GM12878 (cell line): ENCODE data around the gene SPAG17. TPM values are rescaled to one million over a fixed set of nuclear protein-coding genes. Genes with fewer than 3 reads are reported as not detected.

Experiments
- ATAC-seq: fragments of 200-7000 bp; cut with Tn5 transposase; 3 replicates; pipeline ENCODE4 v1.9.1; 2020; ENCODE audit warnings: mild to moderate bottlenecking, moderate library complexity
- BruUV-seq: library from RNA; stranded (reverse); fragments of 400-500 nt; replicated peaks from 2 replicates; lab custom pipeline; 2021; lab: Mats Ljungman, UMichigan
- CTCF ChIA-PET: fragments of 300-600 bp; sonication (Branson Sonifier 250); formaldehyde crosslinking; extraction: SDS; loops from one replicate; lab custom pipeline; 2021; ENCODE audit warnings: inconsistent platforms; lab: Yijun Ruan, JAX
- POLR2A ChIA-PET: fragments of 350-600 bp; formaldehyde crosslinking; extraction: SDS; loops from one replicate; lab custom pipeline; 2021; ENCODE audit warnings: inconsistent platforms; lab: Charles Lee
- RAD21 ChIA-PET: fragments of 300-600 bp; sonication (Branson Sonifier 250); formaldehyde crosslinking; loops from one replicate; lab custom pipeline; 2023; ENCODE audit warnings: antibody characterized with exemption; ENCODE audit not compliant: unreplicated experiment; lab: Charles Lee
- SMC1A ChIA-PET: fragments of 300-600 bp; sonication (Branson Sonifier 250); formaldehyde crosslinking; loops from one replicate; lab custom pipeline; 2023; ENCODE audit not compliant: unreplicated experiment, uncharacterized antibody; lab: Charles Lee
- DNase-seq: peaks from one replicate; pipeline ENCODE4 v3.0.0-alpha.2; 2011; ENCODE audit warnings: low read depth, low spot score
- FAIRE-seq: peaks from 3 replicates; lab custom pipeline; 2011; peaks lifted over from hg19 to GRCh38; lab: Jason Lieb, UNC
- H2AFZ ChIP-seq: 2 replicates; pipeline ENCODE4 v1.6.0; 2011; ENCODE audit warnings: low read depth, low read length, control low read depth; ENCODE audit not compliant: control insufficient read depth
- H3K27ac ChIP-seq: 2 replicates; pipeline ENCODE4 v1.5.1; 2011; ENCODE audit warnings: control low read depth; ENCODE audit not compliant: control insufficient read depth, insufficient read depth
- H3K27me3 ChIP-seq, 2 experiments: replicated peaks in 1 of 2; 2 replicates each; pipeline versions ENCODE4 v1.6.0 to v1.6.1; 2011; ENCODE audit warnings: low read length in 1 of 2; ENCODE audit not compliant: control insufficient read depth in 2 of 2, insufficient read depth in 2 of 2
- H3K36me3 ChIP-seq, 2 experiments: 2 replicates each; pipeline ENCODE4 v1.5.1; 2011; ENCODE audit warnings: low read length in 1 of 2; ENCODE audit not compliant: control insufficient read depth in 2 of 2, insufficient read depth in 2 of 2
- H3K4me1 ChIP-seq: 2 replicates; pipeline ENCODE4 v1.6.1; 2011; ENCODE audit warnings: mild to moderate bottlenecking, low read length, moderate library complexity, mixed read lengths; ENCODE audit not compliant: control insufficient read depth, insufficient read depth
- H3K4me2 ChIP-seq: 2 replicates; pipeline ENCODE4 v1.6.0; 2011; ENCODE audit warnings: control low read depth; ENCODE audit not compliant: control insufficient read depth, insufficient read depth
- H3K4me3 ChIP-seq: fragments of 200-600 bp; sonication (generic); 2 replicates; pipeline ENCODE4 v1.5.1; 2016
- H3K79me2 ChIP-seq: 2 replicates; pipeline ENCODE4 v1.6.0; 2011; ENCODE audit warnings: low read length; ENCODE audit not compliant: control insufficient read depth, insufficient read depth
- H3K9ac ChIP-seq: 2 replicates; pipeline ENCODE4 v1.8.0; 2011; ENCODE audit warnings: low read length, control low read depth, mixed read lengths; ENCODE audit not compliant: control insufficient read depth, insufficient read depth
- H3K9me3 ChIP-seq: replicated peaks from 3 replicates; pipeline ENCODE4 v1.5.1; 2011; ENCODE audit warnings: mild to moderate bottlenecking, low read length; ENCODE audit not compliant: control insufficient read depth, insufficient read depth
- H4K20me1 ChIP-seq: 2 replicates; pipeline ENCODE4 v1.6.0; 2011; ENCODE audit not compliant: control insufficient read depth, insufficient read depth
- BACH1 ChIP-seq: fragments of 450-650 bp; IDR thresholded peaks from 2 replicates; pipeline ENCODE4 v1.6.1; 2017; ENCODE audit warnings: mild to moderate bottlenecking, borderline replicate concordance
- CBFB ChIP-seq: IDR thresholded peaks from 2 replicates; pipeline ENCODE4 v1.6.1; 2016; ENCODE audit warnings: antibody characterized with exemption, low read depth
- CBX5 ChIP-seq: sonication (generic); IDR thresholded peaks from 2 replicates; pipeline ENCODE4 v1.6.1; 2016; ENCODE audit warnings: low read depth, moderate library complexity, mild to moderate bottlenecking, inconsistent platforms
- CHD4 ChIP-seq: fragments of 200-600 bp; sonication (generic); IDR thresholded peaks from 2 replicates; pipeline ENCODE4 v1.6.1; 2016; ENCODE audit warnings: mild to moderate bottlenecking
- EZH2 ChIP-seq: IDR thresholded peaks from 2 replicates; pipeline ENCODE4 v1.6.1; 2012; ENCODE audit warnings: low read depth, mild to moderate bottlenecking, control low read depth, inconsistent platforms, low read length, borderline replicate concordance; ENCODE audit not compliant: control insufficient read depth
- MYB ChIP-seq: fragments of 150-350 bp; IDR thresholded peaks from 2 replicates; pipeline ENCODE4 v1.6.1; 2014; ENCODE audit warnings: mild to moderate bottlenecking, low read depth, low read length, borderline replicate concordance
- MYC ChIP-seq: IDR thresholded peaks from 2 replicates; pipeline ENCODE4 v1.6.1; 2011; ENCODE audit warnings: mild to moderate bottlenecking, low read length, moderate library complexity, inconsistent platforms; ENCODE audit not compliant: insufficient read depth, insufficient replicate concordance, insufficient read length, severe bottlenecking
- NFYB ChIP-seq: IDR thresholded peaks from 2 replicates; pipeline ENCODE4 v1.6.1; 2011; ENCODE audit warnings: low read depth, mild to moderate bottlenecking, low read length, improper control_type of control experiment, moderate library complexity; ENCODE audit not compliant: insufficient read depth
- POLR2AphosphoS2 ChIP-seq: IDR thresholded peaks from 2 replicates; pipeline ENCODE4 v1.6.1; 2011; ENCODE audit warnings: low read depth, mild to moderate bottlenecking, low read length, improper control_type of control experiment, moderate library complexity
- SPI1 ChIP-seq: IDR thresholded peaks from 2 replicates; pipeline ENCODE4 v1.6.1; 2011; ENCODE audit warnings: low read depth, mild to moderate bottlenecking, low read length, moderate library complexity, borderline replicate concordance; ENCODE audit not compliant: insufficient read depth
- YY1 ChIP-seq: IDR thresholded peaks from 2 replicates; pipeline ENCODE4 v1.6.1; 2011; ENCODE audit warnings: low read depth, mild to moderate bottlenecking, low read length
- WGBS: methylation state at CpG from one replicate; pipeline ENCODE4 v1.1.6; 2016; ENCODE audit warnings: low lambda C conversion rate; ENCODE audit not compliant: insufficient replicate concordance, insufficient coverage; ENCODE audit errors: missing lambda C conversion rate; 5-methylcytosine and 5-hydroxymethylcytosine counted together
- in situ Hi-C: fragments of 300-500 bp; cut with MboI; formaldehyde crosslinking; loops from 9 replicates; pipeline ENCODE4 v1.14.3; 2018; ENCODE audit warnings: mixed read lengths
- intact Hi-C: fragments of 100-400 bp; cut with micrococcal nuclease; formaldehyde crosslinking; loops from one replicate; pipeline ENCODE4 v1.14.2; 2022; ENCODE audit not compliant: unreplicated experiment
- polyA plus RNA-seq, 11 experiments: library from polyadenylated mRNA; depleted of rRNA in 4 of 11; unstranded in 6 of 11; stranded (reverse) in 5 of 11; fragments of >200 nt; fragmentation: Nextera tagmentation in 4 of 11; fragmentation: Illumina TruSeq in 1 of 11; extraction: Ambion mirVana in 4 of 11; extraction: Trizol in 1 of 11; gene quantifications; 1 replicate in 1 of 11; 2 replicates in 10 of 11; pipeline versions ENCODE4 v1.2.1 to v1.2.3, GENCODE V29; 2011 to 2016; ENCODE audit warnings: inconsistent platforms in 2 of 11, missing spikeins in 2 of 11, low read depth in 1 of 11
- total RNA-seq, 4 experiments: library from RNA; depleted of rRNA in 3 of 4; stranded (reverse); fragments of >200 nt in 3 of 4; fragmentation: Illumina TruSeq in 1 of 4; extraction: Trizol in 1 of 4; gene quantifications; 2 replicates each; pipeline versions ENCODE4 v1.2.1 to v1.2.3, GENCODE V29; 2013 to 2021
- TF ChIP-seq, protein P1 (sequence below): IDR thresholded peaks from 2 replicates; pipeline ENCODE4 v1.6.1; 2011; ENCODE audit warnings: borderline replicate concordance, low read depth, mild to moderate bottlenecking, moderate library complexity, mixed read lengths, low read length; ENCODE audit not compliant: insufficient read depth; ENCODE audit errors: extremely low read length

SPAG17 gene
- total and polyA plus RNA-seq, 10 of the 15 experiments (the other 5 are each of a cell fraction or from before 2014, with no cell fraction given): 0.02 to 0.16 (median 0.03) TPM; not detected in 7

- TF ChIP-seq, protein P1, sequence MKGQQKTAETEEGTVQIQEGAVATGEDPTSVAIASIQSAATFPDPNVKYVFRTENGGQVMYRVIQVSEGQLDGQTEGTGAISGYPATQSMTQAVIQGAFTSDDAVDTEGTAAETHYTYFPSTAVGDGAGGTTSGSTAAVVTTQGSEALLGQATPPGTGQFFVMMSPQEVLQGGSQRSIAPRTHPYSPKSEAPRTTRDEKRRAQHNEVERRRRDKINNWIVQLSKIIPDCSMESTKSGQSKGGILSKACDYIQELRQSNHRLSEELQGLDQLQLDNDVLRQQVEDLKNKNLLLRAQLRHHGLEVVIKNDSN: no peak
- TF ChIP-seq CBX5 (no peak), EZH2 (no peak), YY1 (no peak), POLR2AphosphoS2 (no peak)
Observed at GRCh38 chr1:118214866-118215265, 29.8 kb upstream of the SPAG17 start (continued).

DNA sequence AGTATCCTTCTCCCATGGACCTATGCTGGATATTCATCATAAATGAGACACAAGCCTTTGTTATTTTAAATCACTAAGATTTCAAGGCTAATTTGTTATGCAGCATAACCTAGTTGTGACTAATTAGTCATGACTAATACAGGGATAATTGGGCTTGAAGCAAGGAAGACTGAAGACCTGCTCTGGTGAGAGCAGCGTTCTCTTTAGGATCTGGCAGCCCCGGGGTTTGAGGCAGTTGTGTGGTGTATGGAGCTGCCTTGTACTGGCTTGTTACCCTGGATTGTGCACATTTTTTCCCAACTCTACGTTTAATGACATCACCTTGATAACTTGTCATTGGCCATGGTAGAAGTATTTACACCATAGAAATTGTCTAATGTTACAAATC, 25.7 kb upstream of the SPAG17 start:
- H3K36me3 ChIP-seq: no peaks in the 10 kb centered on the region
- no peak overlapping the region for H3K4me2 ChIP-seq
- H3K27ac ChIP-seq: no peak overlapping the region
- DNase-seq: no peak
- no peak for TF ChIP-seq CHD4
- no peak for TF ChIP-seq MYB
- TF ChIP-seq SPI1: no peak
- no peak for TF ChIP-seq CBFB
- no peak for TF ChIP-seq NFYB
- TF ChIP-seq BACH1: no peak
- TF ChIP-seq MYC: no peak
- TF ChIP-seq, all 136 proteins: peak for 0
- no peaks in the 10 kb centered on the region for H4K20me1 ChIP-seq
- 40% methylated on average over 3 of the region's 3 CpGs for WGBS
- ATAC-seq (no peak), FAIRE-seq (no peak)
- no peaks in the 10 kb centered on the region for H3K4me1 ChIP-seq
- SMC1A ChIA-PET: no interaction called here
- RAD21 ChIA-PET: no interaction called here
- H3K9ac ChIP-seq: no peak overlapping the region
- in situ Hi-C loops (no loop called here), intact Hi-C loops (no loop called here)
- POLR2A ChIA-PET: no interaction called here
- no peak overlapping the region for H2AFZ ChIP-seq
- no peaks in the 10 kb centered on the region for H3K27me3 ChIP-seq
- no TSS peak for BruUV-seq
- H3K9me3 ChIP-seq: no peaks in the 10 kb centered on the region
- H3K79me2 ChIP-seq: no peaks in the 10 kb centered on the region
- CTCF ChIA-PET: interaction anchor here (0.6 kb wide), 1 partner anchor 175 kb away, joined by 4 read pairs; no protein-coding TSS in a partner anchor
- no peak overlapping the region for H3K4me3 ChIP-seq
